K562 (cell line): ENCODE measurements around the gene PHYKPL. TPM values are rescaled to one million over a fixed set of nuclear protein-coding genes. Genes with fewer than 3 reads are reported as not detected.

Experiments used
- HDAC8 ChIP-seq: fragments of 450-650 bp; IDR thresholded peaks from 2 replicates; pipeline ENCODE4 v1.6.1; 2016; ENCODE audit warnings: mild to moderate bottlenecking, missing genetic modification characterization, moderate library complexity, missing compliant biosample characterization
- HDGF ChIP-seq: fragments of 450-650 bp; IDR thresholded peaks from 2 replicates; pipeline ENCODE4 v1.6.1; 2016
- HNRNPH1 ChIP-seq: fragments of 200-400 bp; formaldehyde crosslinking; optimal IDR thresholded peaks from 2 replicates; pipeline ENCODE3; 2017; ENCODE audit warnings: low read depth, mild to moderate bottlenecking, low read length, moderate library complexity
- HNRNPL ChIP-seq: fragments of 200-400 bp; formaldehyde crosslinking; IDR thresholded peaks from 2 replicates; pipeline ENCODE4 v1.6.1; 2017; ENCODE audit warnings: low read depth, mild to moderate bottlenecking, low read length
- HNRNPUL1 ChIP-seq: fragments of 200-400 bp; formaldehyde crosslinking; IDR thresholded peaks from 2 replicates; pipeline ENCODE4 v1.6.1; 2017; ENCODE audit warnings: low read length
- IRF2 ChIP-seq: sonication (generic); formaldehyde crosslinking; IDR thresholded peaks from 2 replicates; pipeline ENCODE4 v1.8.1; 2022; ENCODE audit warnings: mild to moderate bottlenecking, missing genetic modification reagents
- JUNB ChIP-seq: fragments of 450-650 bp; formaldehyde crosslinking; conservative IDR thresholded peaks from 2 replicates; pipeline ENCODE4 v1.4.0; 2020; ENCODE audit warnings: mild to moderate bottlenecking
- KLF16 ChIP-seq: IDR thresholded peaks from 2 replicates; pipeline ENCODE4 v1.6.1; 2016; ENCODE audit warnings: antibody characterized with exemption
- NCOR1 ChIP-seq: fragments of 450-650 bp; IDR thresholded peaks from 2 replicates; pipeline ENCODE4 v1.6.1; 2016; ENCODE audit warnings: mild to moderate bottlenecking, moderate library complexity
- NELFE ChIP-seq: IDR thresholded peaks from 2 replicates; pipeline ENCODE4 v1.6.1; 2011; ENCODE audit warnings: mild to moderate bottlenecking; ENCODE audit not compliant: insufficient read depth, insufficient read length
- NR2C1 ChIP-seq, 2 experiments: fragments of 450-650 bp; IDR thresholded peaks; 2 replicates each; pipeline ENCODE4 v1.6.1; 2017; ENCODE audit warnings: mild to moderate bottlenecking in 2 of 2, antibody characterized with exemption in 1 of 2, inconsistent platforms in 1 of 2, missing compliant biosample characterization in 1 of 2, missing genetic modification characterization in 1 of 2
- NR2C2 ChIP-seq, 2 experiments: fragments of 200-800 bp in 1 of 2; sonication (Bioruptor generic) in 1 of 2; sonication (generic) in 1 of 2; formaldehyde crosslinking in 1 of 2; IDR thresholded peaks; 2 replicates each; pipeline versions ENCODE4 v1.6.1 to v1.8.0; 2016 to 2022; ENCODE audit warnings: mild to moderate bottlenecking in 1 of 2, missing compliant biosample characterization in 1 of 2, missing genetic modification characterization in 1 of 2, missing genetic modification reagents in 1 of 2
- PHF21A ChIP-seq: fragments of 450-650 bp; IDR thresholded peaks from 2 replicates; pipeline ENCODE4 v1.6.1; 2017; ENCODE audit warnings: low read depth, borderline replicate concordance
- POLR2A ChIP-seq: fragments of 450-650 bp; conservative IDR thresholded peaks from 2 replicates; pipeline ENCODE4 v1.6.1; 2016
- RBM17 ChIP-seq: fragments of 200-400 bp; formaldehyde crosslinking; IDR thresholded peaks from 2 replicates; pipeline ENCODE4 v1.6.1; 2017; ENCODE audit warnings: low read depth, mild to moderate bottlenecking, low read length, borderline replicate concordance
- TRIM25 ChIP-seq: fragments of 450-650 bp; IDR thresholded peaks from 2 replicates; pipeline ENCODE4 v1.7.0; 2016; ENCODE audit warnings: borderline replicate concordance
- ZBTB26 ChIP-seq: fragments of 450-650 bp; formaldehyde crosslinking; IDR thresholded peaks from 2 replicates; pipeline ENCODE4 v1.4.0; 2022; ENCODE audit warnings: missing genetic modification characterization
- ZC3H8 ChIP-seq: fragments of 450-650 bp; IDR thresholded peaks from 2 replicates; pipeline ENCODE4 v1.6.1; 2017
- ZNF212 ChIP-seq: fragments of 450-650 bp; formaldehyde crosslinking; IDR thresholded peaks from 2 replicates; pipeline ENCODE4 v1.4.0; 2020; ENCODE audit warnings: mild to moderate bottlenecking
- polyA plus RNA-seq, 8 experiments: library from polyadenylated mRNA; depleted of rRNA in 4 of 8; stranded (reverse) in 5 of 8; unstranded in 3 of 8; fragments of >200 nt; fragmentation: Nextera tagmentation in 2 of 8; fragmentation: Illumina TruSeq in 1 of 8; extraction: Ambion mirVana in 2 of 8; extraction: Trizol in 1 of 8; gene quantifications; 2 replicates each; pipeline versions ENCODE4 v1.2.1 to v1.2.3, GENCODE V29; 2011 to 2014; ENCODE audit warnings: inconsistent platforms in 1 of 8, missing spikeins in 1 of 8
- total RNA-seq, 7 experiments: library from RNA; depleted of rRNA in 6 of 7; stranded (reverse); fragments of >200 nt in 6 of 7; fragmentation: Illumina TruSeq in 2 of 7; extraction: Trizol in 2 of 7; gene quantifications; 2 replicates each; pipeline versions ENCODE4 v1.2.1 to v1.2.3, GENCODE V29; 2011 to 2021; ENCODE audit warnings: low replicate concordance in 1 of 7
- TF ChIP-seq, protein P1 (sequence below): fragments of 450-650 bp; IDR thresholded peaks from 2 replicates; pipeline ENCODE4 v1.6.1; 2017; ENCODE audit warnings: antibody characterized with exemption, mild to moderate bottlenecking
- TF ChIP-seq, protein P2 (sequence below): fragments of 250-450 bp; sonication (Bioruptor Pico); IDR thresholded peaks from 2 replicates; pipeline ENCODE4 v1.8.0; 2022; ENCODE audit warnings: moderate library complexity, mild to moderate bottlenecking, inconsistent platforms

PHYKPL gene
- total and polyA plus RNA-seq, 9 of the 15 experiments (the other 6 are each of a cell fraction or from before 2014, with no cell fraction given), result 4.7 to 34.7 (median 18.6) TPM

DNA sequence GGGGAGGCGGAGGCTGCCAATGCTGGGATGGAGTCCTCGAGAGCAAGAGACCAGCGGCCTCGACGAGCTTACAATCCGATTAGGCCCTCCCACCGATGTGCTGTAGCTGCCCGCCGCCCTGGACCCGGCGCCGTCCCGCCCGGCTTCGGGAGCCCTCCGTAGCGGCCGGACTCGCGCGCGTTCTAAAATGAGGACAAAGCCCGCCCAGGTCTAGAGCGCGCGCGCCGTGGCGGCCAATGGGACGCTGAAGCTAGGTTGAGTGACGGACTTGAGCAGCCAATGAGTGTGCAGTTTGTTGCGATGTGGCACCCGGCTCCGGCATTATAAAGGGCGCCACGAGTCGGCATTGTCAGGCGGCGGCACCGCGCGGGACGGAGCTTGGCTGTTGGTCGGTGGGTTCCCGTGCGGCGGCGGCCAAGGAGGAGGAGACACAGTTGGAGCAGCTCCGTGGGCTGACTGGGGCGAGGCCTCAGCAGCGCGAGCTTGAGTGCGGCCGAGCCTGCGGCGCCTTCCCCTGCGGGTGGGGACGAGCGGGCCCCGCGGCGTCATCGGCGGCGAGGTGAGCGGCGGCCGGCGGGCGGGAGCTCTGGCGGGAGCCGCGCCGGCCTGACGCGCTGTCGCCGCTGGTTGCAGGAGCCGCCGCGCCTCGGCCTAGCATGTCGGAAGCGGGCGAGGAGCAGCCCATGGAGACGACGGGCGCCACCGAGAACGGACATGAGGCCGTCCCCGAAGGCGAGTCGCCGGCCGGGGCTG is 28.2 kb downstream of the PHYKPL start, which contains the start of gene HNRNPAB (continued):
- TF ChIP-seq TRIM25 (no peak), ZNF212 (CRISPR knock-in tag) (peak; percentile 63; the same call in 1 of the 2 replicates), ZC3H8 (no peak), IRF2 (no peak), POLR2A (peak; percentile 100), PHF21A (no peak), NCOR1 (peak; percentile 57), ZBTB26 (CRISPR knock-in tag) (peak; percentile 68; the same call in 1 of the 2 replicates), NR2C1 (IDR thresholded peaks at IDR 0.05) (no peak), NR2C1 (tag; IDR thresholded peaks at IDR 0.05) (no peak), HNRNPH1 (no peak), NELFE (peak; percentile 75), HDGF (no peak), RBM17 (no peak), KLF16 (no peak), JUNB (CRISPR knock-in tag) (no peak; the same call in 1 of the 2 replicates), HNRNPUL1 (no peak), NR2C2 (CRISPR knock-in tag; IDR thresholded peaks at IDR 0.05) (no peak), NR2C2 (tag; IDR thresholded peaks at IDR 0.05) (no peak; the same call in 1 of the 2 replicates), HNRNPL (peak; percentile 84), HDAC8 (tag) (no peak)
- TF ChIP-seq, protein P1, sequence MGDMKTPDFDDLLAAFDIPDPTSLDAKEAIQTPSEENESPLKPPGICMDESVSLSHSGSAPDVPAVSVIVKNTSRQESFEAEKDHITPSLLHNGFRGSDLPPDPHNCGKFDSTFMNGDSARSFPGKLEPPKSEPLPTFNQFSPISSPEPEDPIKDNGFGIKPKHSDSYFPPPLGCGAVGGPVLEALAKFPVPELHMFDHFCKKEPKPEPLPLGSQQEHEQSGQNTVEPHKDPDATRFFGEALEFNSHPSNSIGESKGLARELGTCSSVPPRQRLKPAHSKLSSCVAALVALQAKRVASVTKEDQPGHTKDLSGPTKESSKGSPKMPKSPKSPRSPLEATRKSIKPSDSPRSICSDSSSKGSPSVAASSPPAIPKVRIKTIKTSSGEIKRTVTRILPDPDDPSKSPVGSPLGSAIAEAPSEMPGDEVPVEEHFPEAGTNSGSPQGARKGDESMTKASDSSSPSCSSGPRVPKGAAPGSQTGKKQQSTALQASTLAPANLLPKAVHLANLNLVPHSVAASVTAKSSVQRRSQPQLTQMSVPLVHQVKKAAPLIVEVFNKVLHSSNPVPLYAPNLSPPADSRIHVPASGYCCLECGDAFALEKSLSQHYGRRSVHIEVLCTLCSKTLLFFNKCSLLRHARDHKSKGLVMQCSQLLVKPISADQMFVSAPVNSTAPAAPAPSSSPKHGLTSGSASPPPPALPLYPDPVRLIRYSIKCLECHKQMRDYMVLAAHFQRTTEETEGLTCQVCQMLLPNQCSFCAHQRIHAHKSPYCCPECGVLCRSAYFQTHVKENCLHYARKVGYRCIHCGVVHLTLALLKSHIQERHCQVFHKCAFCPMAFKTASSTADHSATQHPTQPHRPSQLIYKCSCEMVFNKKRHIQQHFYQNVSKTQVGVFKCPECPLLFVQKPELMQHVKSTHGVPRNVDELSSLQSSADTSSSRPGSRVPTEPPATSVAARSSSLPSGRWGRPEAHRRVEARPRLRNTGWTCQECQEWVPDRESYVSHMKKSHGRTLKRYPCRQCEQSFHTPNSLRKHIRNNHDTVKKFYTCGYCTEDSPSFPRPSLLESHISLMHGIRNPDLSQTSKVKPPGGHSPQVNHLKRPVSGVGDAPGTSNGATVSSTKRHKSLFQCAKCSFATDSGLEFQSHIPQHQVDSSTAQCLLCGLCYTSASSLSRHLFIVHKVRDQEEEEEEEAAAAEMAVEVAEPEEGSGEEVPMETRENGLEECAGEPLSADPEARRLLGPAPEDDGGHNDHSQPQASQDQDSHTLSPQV, result no peak
- TF ChIP-seq, protein P2, sequence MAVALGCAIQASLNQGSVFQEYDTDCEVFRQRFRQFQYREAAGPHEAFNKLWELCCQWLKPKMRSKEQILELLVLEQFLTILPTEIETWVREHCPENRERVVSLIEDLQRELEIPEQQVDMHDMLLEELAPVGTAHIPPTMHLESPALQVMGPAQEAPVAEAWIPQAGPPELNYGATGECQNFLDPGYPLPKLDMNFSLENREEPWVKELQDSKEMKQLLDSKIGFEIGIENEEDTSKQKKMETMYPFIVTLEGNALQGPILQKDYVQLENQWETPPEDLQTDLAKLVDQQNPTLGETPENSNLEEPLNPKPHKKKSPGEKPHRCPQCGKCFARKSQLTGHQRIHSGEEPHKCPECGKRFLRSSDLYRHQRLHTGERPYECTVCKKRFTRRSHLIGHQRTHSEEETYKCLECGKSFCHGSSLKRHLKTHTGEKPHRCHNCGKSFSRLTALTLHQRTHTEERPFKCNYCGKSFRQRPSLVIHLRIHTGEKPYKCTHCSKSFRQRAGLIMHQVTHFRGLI (CRISPR knock-in tag), result no peak
